ENCODE measurements around the gene HDAC11. TPM values are rescaled to one million over a fixed set of nuclear protein-coding genes. Genes with fewer than 3 reads are reported as not detected.
A peak's percentile ranks its signal among the peaks of the same experiment; 100 is the strongest.

Gene HDAC11
- total and polyA plus RNA-seq, 9 of the 15 experiments (the other 6 are each of a cell fraction or from before 2014, with no cell fraction given): 0.60 to 6.0 (median 4.5) TPM

GRCh38 chr3:13479582-13480339 lies at the start of gene HDAC11 (continued):
- no peak for TF ChIP-seq EWSR1 (IDR thresholded peaks at IDR 0.05; ENCODE audit: borderline replicate concordance, low read depth, partially characterized antibody)
- TF ChIP-seq HCFC1 (IDR thresholded peaks at IDR 0.05; ENCODE audit: low read depth, low read length): peak; percentile 15; the same call in 1 of the 2 replicates
- 0 out of 2 replicates have a peak, but pooled peaks have one; percentile 60 for TF ChIP-seq NR2F6 (CRISPR knock-in tag; IDR thresholded peaks at IDR 0.05)
- no peak for TF ChIP-seq NR2C2 (CRISPR knock-in tag; IDR thresholded peaks at IDR 0.05)
- TF ChIP-seq NR2C2 (tag; IDR thresholded peaks at IDR 0.05): peak; percentile 75
- TF ChIP-seq MYC (IDR thresholded peaks at IDR 0.05; ENCODE audit: low read depth, low read length): peak; percentile 12; the same call in 1 of the 2 replicates
- TF ChIP-seq MYC (CRISPR knock-in tag; IDR thresholded peaks at IDR 0.05; ENCODE audit: borderline replicate concordance, low read depth): no peak
- peak; percentile 72 for TF ChIP-seq HNRNPLL (IDR thresholded peaks at IDR 0.05; ENCODE audit: low read depth, low read length, poor library complexity, severe bottlenecking)
- peak; percentile 20; the same call in 1 of the 2 replicates for TF ChIP-seq PML (IDR thresholded peaks at IDR 0.05; ENCODE audit: low read length)
- TF ChIP-seq HDGF (IDR thresholded peaks at IDR 0.05): peak; percentile 98
- no peak for TF ChIP-seq NUFIP1 (IDR thresholded peaks at IDR 0.05; ENCODE audit: partially characterized antibody)
- peak; percentile 41; the same call in 1 of the 2 replicates for TF ChIP-seq ZBTB17 (CRISPR knock-in tag; IDR thresholded peaks at IDR 0.05)
- TF ChIP-seq FOXO4 (CRISPR knock-in tag; IDR thresholded peaks at IDR 0.05): no peak
- TF ChIP-seq ARHGAP35 (IDR thresholded peaks at IDR 0.05; ENCODE audit: partially characterized antibody): no peak
- peak; percentile 61 for TF ChIP-seq L3MBTL2 (IDR thresholded peaks at IDR 0.05)
- peak; percentile 45; the same call in 1 of the 2 replicates for TF ChIP-seq CEBPZ (IDR thresholded peaks at IDR 0.05; ENCODE audit: borderline replicate concordance, low read depth, low read length)
- TF ChIP-seq ZBTB34 (CRISPR knock-in tag; IDR thresholded peaks at IDR 0.05): 0 out of 2 replicates have a peak, but pooled peaks have one; percentile 41
- TF ChIP-seq MEF2A (IDR thresholded peaks at IDR 0.05; ENCODE audit: control insufficient read depth, low read depth, low read length): no peak
- no peak for TF ChIP-seq MCM5 (IDR thresholded peaks at IDR 0.05; ENCODE audit: low read depth)
- peak; percentile 49; the same call in 1 of the 2 replicates for TF ChIP-seq MBD2 (IDR thresholded peaks at IDR 0.05; ENCODE audit: borderline replicate concordance, low read depth)
- TF ChIP-seq ESRRA (IDR thresholded peaks at IDR 0.05; ENCODE audit: borderline replicate concordance, low read depth): peak; percentile 85

Measured in K562 (cell line).